HEK293 (cell line): Measurements from ENCODE around the gene ZNF512.

Source experiments
- CTCF ChIA-PET: fragments of 350-600 bp; formaldehyde crosslinking; extraction: SDS; loops from one replicate; lab custom pipeline; 2021; ENCODE audit warnings: antibody characterized with exemption; lab: Yijun Ruan, JAX
- POLR2A ChIA-PET: fragments of 300-600 bp; formaldehyde crosslinking; extraction: SDS; loops from one replicate; lab custom pipeline; 2020; ENCODE audit warnings: antibody characterized with exemption, inconsistent platforms; lab: Yijun Ruan, JAX
- H3K27ac ChIP-seq: fragments of 200-500 bp; sonication (Bioruptor generic); 2 replicates; pipeline ENCODE4 v1.5.1; 2014; ENCODE audit warnings: low read depth, low read length, control low read depth, inconsistent platforms; ENCODE audit errors: extremely low read depth
- H3K36me3 ChIP-seq, 2 experiments: fragments of 200-500 bp in 1 of 2; sonication (Bioruptor generic) in 1 of 2; 1 replicate in 1 of 2; 2 replicates in 1 of 2; pipeline ENCODE4 v1.5.1; 2014 to 2017; ENCODE audit warnings: inconsistent platforms in 2 of 2, low read length in 2 of 2; ENCODE audit not compliant: control insufficient read depth in 2 of 2, insufficient read depth in 1 of 2
- H3K4me1 ChIP-seq: fragments of 200-500 bp; sonication (Bioruptor generic); 2 replicates; pipeline ENCODE4 v1.5.1; 2014; ENCODE audit warnings: mild to moderate bottlenecking, low read length, inconsistent platforms; ENCODE audit not compliant: control insufficient read depth, insufficient read depth
- H3K4me3 ChIP-seq: 2 replicates; pipeline ENCODE4 v1.5.1; 2011; ENCODE audit warnings: low read depth, mild to moderate bottlenecking, control low read depth, low read length, moderate library complexity
- H3K9me3 ChIP-seq: fragments of 200-500 bp; sonication (Bioruptor generic); 2 replicates; pipeline ENCODE4 v1.5.1; 2014; ENCODE audit warnings: low read depth, low read length, inconsistent platforms; ENCODE audit not compliant: control insufficient read depth, insufficient read depth
- BCL6B ChIP-seq: fragments of 450-650 bp; formaldehyde crosslinking; IDR thresholded peaks from 2 replicates; pipeline ENCODE4 v1.5.1; 2017; ENCODE audit warnings: missing biosample characterization, missing genetic modification characterization
- FEZF1 ChIP-seq: fragments of 450-650 bp; formaldehyde crosslinking; IDR thresholded peaks from 2 replicates; pipeline ENCODE4 v1.5.1; 2016; ENCODE audit warnings: missing biosample characterization, missing genetic modification characterization
- HOXA7 ChIP-seq: sonication (generic); formaldehyde crosslinking; IDR thresholded peaks from 2 replicates; pipeline ENCODE4 v1.8.1; 2022; ENCODE audit warnings: missing genetic modification reagents, borderline replicate concordance
- IKZF3 ChIP-seq: fragments of 450-650 bp; IDR thresholded peaks from 2 replicates; pipeline ENCODE4 v1.5.0; 2018; ENCODE audit warnings: missing biosample characterization, mild to moderate bottlenecking, missing genetic modification characterization, moderate library complexity
- OSR2 ChIP-seq: fragments of 450-650 bp; formaldehyde crosslinking; IDR thresholded peaks from 2 replicates; pipeline ENCODE4 v1.5.1; 2016; ENCODE audit warnings: missing biosample characterization, missing genetic modification characterization
- OVOL3 ChIP-seq: fragments of 450-650 bp; formaldehyde crosslinking; IDR thresholded peaks from 2 replicates; pipeline ENCODE4 v1.5.1; 2016; ENCODE audit warnings: missing biosample characterization, missing genetic modification characterization
- TCF7L2 ChIP-seq: IDR thresholded peaks from 2 replicates; pipeline ENCODE4 v1.6.1; 2011; ENCODE audit warnings: low read depth, mild to moderate bottlenecking, inconsistent platforms, low read length, moderate library complexity, borderline replicate concordance
- TRIM28 ChIP-seq: IDR thresholded peaks from 2 replicates; pipeline ENCODE4 v1.6.1; 2011; ENCODE audit warnings: low read length, control low read depth, borderline replicate concordance
- ZBTB17 ChIP-seq: fragments of 450-650 bp; formaldehyde crosslinking; IDR thresholded peaks from 2 replicates; pipeline ENCODE4 v1.5.1; 2016; ENCODE audit warnings: missing biosample characterization, missing genetic modification characterization
- ZNF112 ChIP-seq: fragments of 450-650 bp; formaldehyde crosslinking; IDR thresholded peaks from 2 replicates; pipeline ENCODE4 v1.5.0; 2017; ENCODE audit warnings: missing biosample characterization, missing genetic modification characterization
- ZNF2 ChIP-seq: fragments of 450-650 bp; formaldehyde crosslinking; IDR thresholded peaks from 2 replicates; pipeline ENCODE4 v1.5.1; 2016; ENCODE audit warnings: missing biosample characterization, missing genetic modification characterization
- ZNF274 ChIP-seq, 2 experiments: fragments of 200-500 bp in 1 of 2; fragments of 450-650 bp in 1 of 2; sonication (Bioruptor generic) in 1 of 2; formaldehyde crosslinking in 1 of 2; IDR thresholded peaks; 2 replicates each; pipeline versions ENCODE4 v1.5.1 to v1.6.1; 2014 to 2016; ENCODE audit warnings: borderline replicate concordance in 1 of 2, inconsistent platforms in 1 of 2, low read length in 1 of 2, missing biosample characterization in 1 of 2, missing genetic modification characterization in 1 of 2
- ZNF324 ChIP-seq: fragments of 450-650 bp; formaldehyde crosslinking; IDR thresholded peaks from 2 replicates; pipeline ENCODE4 v1.5.1; 2016; ENCODE audit warnings: missing biosample characterization, missing genetic modification characterization
- ZNF341 ChIP-seq: fragments of 450-650 bp; formaldehyde crosslinking; IDR thresholded peaks from 2 replicates; pipeline ENCODE4; 2016; ENCODE audit warnings: low read depth, missing biosample characterization, missing genetic modification characterization
- ZNF529 ChIP-seq: fragments of 450-650 bp; formaldehyde crosslinking; IDR thresholded peaks from 2 replicates; pipeline ENCODE4 v1.5.1; 2017; ENCODE audit warnings: missing genetic modification characterization, missing biosample characterization; ENCODE audit not compliant: insufficient replicate concordance
- ZNF530 ChIP-seq: fragments of 450-650 bp; formaldehyde crosslinking; IDR thresholded peaks from 2 replicates; pipeline ENCODE4 v1.5.1; 2016; ENCODE audit warnings: low read depth, missing biosample characterization, missing genetic modification characterization
- ZNF621 ChIP-seq: fragments of 450-650 bp; formaldehyde crosslinking; IDR thresholded peaks from 2 replicates; pipeline ENCODE4 v1.5.1; 2017; ENCODE audit warnings: missing biosample characterization, missing genetic modification characterization
- ZNF776 ChIP-seq: fragments of 450-650 bp; formaldehyde crosslinking; IDR thresholded peaks from 2 replicates; pipeline ENCODE4 v1.5.0; 2017; ENCODE audit warnings: missing biosample characterization, missing genetic modification characterization, borderline replicate concordance
- ZSCAN16 ChIP-seq: fragments of 450-650 bp; formaldehyde crosslinking; IDR thresholded peaks from 2 replicates; pipeline ENCODE4 v1.5.1; 2016; ENCODE audit warnings: missing biosample characterization, missing genetic modification characterization
- ZSCAN4 ChIP-seq: fragments of 450-650 bp; formaldehyde crosslinking; IDR thresholded peaks from 2 replicates; pipeline ENCODE4 v1.5.1; 2017; ENCODE audit warnings: missing biosample characterization, missing genetic modification characterization
- TF ChIP-seq, protein P1 (sequence below): IDR thresholded peaks from 2 replicates; pipeline ENCODE4 v1.6.1; 2011; ENCODE audit warnings: mild to moderate bottlenecking, low read depth, low read length, borderline replicate concordance

ZNF512 gene

DNA sequence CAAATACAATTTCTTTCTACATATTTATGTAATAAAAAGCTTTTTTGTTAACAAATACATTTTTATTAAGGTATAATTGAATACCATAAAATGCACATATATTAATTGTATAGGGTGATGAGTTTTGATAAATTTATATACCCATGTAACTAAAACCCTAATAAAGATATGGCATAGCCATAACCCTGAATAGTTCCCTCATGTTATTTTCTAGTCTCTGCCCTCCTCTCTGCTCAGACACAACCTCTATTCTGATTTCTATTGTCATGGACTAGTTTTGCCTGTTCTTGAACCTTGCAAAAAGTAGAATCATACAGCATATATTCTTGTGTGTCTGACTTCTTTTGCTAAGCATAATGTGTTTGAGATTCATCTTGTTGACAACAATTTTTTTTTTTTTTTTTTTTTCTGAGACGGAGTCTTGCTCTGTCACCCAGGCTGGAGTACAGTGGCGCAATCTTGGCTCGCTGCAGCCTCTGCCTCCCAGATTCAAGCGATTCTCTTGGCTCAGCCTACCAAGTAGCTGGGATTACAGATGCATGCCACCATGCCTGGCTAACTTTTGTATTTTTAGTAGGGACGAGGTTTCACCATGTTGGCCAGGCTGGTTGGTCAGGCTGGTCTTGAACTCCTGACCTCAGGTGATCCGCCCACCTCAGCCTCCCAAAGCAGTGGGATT, 38.6 kb upstream of the ZNF512 start:
- CTCF ChIA-PET, result no interaction called here
- no peak overlapping the region for H3K4me3 ChIP-seq
- no peaks in the 10 kb centered on the region for H3K4me1 ChIP-seq
- POLR2A ChIA-PET, result no interaction called here
- H3K36me3 ChIP-seq, result no peaks in the 10 kb centered on the region
- no peak overlapping the region for H3K27ac ChIP-seq
- TF ChIP-seq ZNF2 (tag by site-specific recombination) (no peak), ZSCAN4 (tag by site-specific recombination) (no peak), HOXA7 (CRISPR knock-in tag) (no peak), ZNF324 (tag by site-specific recombination) (no peak), ZNF621 (tag by site-specific recombination) (no peak), ZNF341 (tag by site-specific recombination) (no peak), TCF7L2 (no peak), ZNF112 (tag by site-specific recombination) (no peak)
- TF ChIP-seq, protein P1, sequence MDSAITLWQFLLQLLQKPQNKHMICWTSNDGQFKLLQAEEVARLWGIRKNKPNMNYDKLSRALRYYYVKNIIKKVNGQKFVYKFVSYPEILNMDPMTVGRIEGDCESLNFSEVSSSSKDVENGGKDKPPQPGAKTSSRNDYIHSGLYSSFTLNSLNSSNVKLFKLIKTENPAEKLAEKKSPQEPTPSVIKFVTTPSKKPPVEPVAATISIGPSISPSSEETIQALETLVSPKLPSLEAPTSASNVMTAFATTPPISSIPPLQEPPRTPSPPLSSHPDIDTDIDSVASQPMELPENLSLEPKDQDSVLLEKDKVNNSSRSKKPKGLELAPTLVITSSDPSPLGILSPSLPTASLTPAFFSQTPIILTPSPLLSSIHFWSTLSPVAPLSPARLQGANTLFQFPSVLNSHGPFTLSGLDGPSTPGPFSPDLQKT, result no peak
- TF ChIP-seq, all 188 proteins: peak for 0
- no peaks in the 10 kb centered on the region for H3K9me3 ChIP-seq

DNA sequence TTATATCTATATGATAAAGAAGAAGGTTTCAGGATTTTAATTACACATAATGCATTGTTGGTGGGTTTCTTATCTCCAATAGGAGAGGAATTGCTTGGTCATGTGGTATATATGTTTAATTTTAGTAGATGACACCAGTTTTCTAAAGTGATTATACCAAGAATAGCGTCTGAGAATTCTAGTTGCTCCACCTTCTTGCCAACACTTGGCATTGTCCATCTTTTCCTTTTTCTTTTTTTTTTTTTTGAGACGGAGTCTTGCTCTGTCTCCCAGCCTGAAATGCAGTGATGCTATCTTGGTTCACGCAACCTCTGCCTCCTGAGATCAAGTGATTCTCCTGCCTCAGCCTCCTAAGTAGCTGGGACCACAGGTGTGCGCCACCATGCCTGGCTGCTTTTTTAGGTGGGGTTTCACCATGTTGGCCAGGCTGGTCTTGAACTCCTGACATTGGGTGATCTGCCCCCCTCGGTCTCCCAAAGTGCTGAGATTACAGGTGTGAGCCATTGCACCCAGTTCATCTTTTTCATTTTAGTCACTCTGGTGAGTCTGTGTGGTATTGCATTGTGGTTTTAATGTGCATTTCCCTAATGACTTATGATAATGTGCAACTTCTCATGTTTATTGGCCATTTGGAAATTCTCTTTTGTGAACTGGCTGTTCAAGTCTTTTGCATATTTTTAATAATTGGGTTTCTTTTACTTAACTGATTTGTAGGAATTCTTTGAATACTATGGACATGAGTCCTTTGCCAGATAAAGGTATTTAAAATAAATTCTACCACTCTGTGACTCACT, 37.3 kb upstream of the ZNF512 start:
- Histone ChIP-seq H3K9me3 (no peaks in the 10 kb centered on the region), H3K27ac (no peak overlapping the region), H3K4me3 (no peak overlapping the region), H3K36me3 (no peaks in the 10 kb centered on the region), H3K4me1 (no peaks in the 10 kb centered on the region)
- TF ChIP-seq OSR2 (no peak), ZNF530 (tag by site-specific recombination) (no peak), OVOL3 (no peak), ZNF776 (tag by site-specific recombination) (no peak), TRIM28 (no peak), BCL6B (tag by site-specific recombination) (no peak), FEZF1 (tag by site-specific recombination) (no peak), ZNF529 (tag by site-specific recombination) (no peak), ZSCAN16 (tag by site-specific recombination) (no peak), ZBTB17 (tag by site-specific recombination) (no peak), ZNF274 (IDR thresholded peaks at IDR 0.05; ENCODE audit: low read length) (no peak), ZNF274 (tag by site-specific recombination; IDR thresholded peaks at IDR 0.05; ENCODE audit: borderline replicate concordance) (no peak), IKZF3 (no peak)
- ChIA-PET CTCF (interaction anchor here (0.6 kb wide), 2 partner anchors 87 to 166 kb away, joined by 3 read pairs; no protein-coding TSS in a partner anchor), POLR2A (no interaction called here)
